Activated B cell treated with CpG ODN at 0.5 μM for 24 hours (primary cell): ENCODE data around the gene GRHL1. TPM values are rescaled to one million over a fixed set of nuclear protein-coding genes. Genes with fewer than 3 reads are reported as not detected.

Experiments
- ATAC-seq: fragments of 200-7000 bp; cut with Tn5 transposase; one replicate; pipeline ENCODE4 v1.10.0; 2021; ENCODE audit warnings: low read depth, mild to moderate bottlenecking, moderate library complexity
- CTCF ChIA-PET: fragments of 350-600 bp; sonication (Branson Sonifier 250); formaldehyde crosslinking; loops from one replicate; lab custom pipeline; 2021; ENCODE audit warnings: antibody characterized with exemption; lab: Charles Lee
- POLR2A ChIA-PET: fragments of 350-600 bp; sonication (Branson Sonifier 250); formaldehyde crosslinking; loops from one replicate; lab custom pipeline; 2021; ENCODE audit warnings: antibody characterized with exemption; lab: Charles Lee
- DNase-seq: peaks from one replicate; pipeline ENCODE4 v3.0.0; 2022
- H3K27ac Mint-ChIP-seq: one replicate; pipeline ENCODE4 v1.8.0; 2020; ENCODE audit warnings: mixed read lengths
- H3K27me3 Mint-ChIP-seq: one replicate; pipeline ENCODE4 v1.8.0; 2021; ENCODE audit warnings: mixed read lengths
- H3K36me3 Mint-ChIP-seq: one replicate; pipeline ENCODE4 v1.8.0; 2021; ENCODE audit warnings: low read depth, mixed read lengths
- H3K4me1 Mint-ChIP-seq: one replicate; pipeline ENCODE4 v1.8.0; 2021; ENCODE audit warnings: mixed read lengths
- H3K4me3 Mint-ChIP-seq: one replicate; pipeline ENCODE4 v1.8.0; 2020; ENCODE audit warnings: mild to moderate bottlenecking, mixed read lengths
- H3K9me3 Mint-ChIP-seq: one replicate; pipeline ENCODE4 v1.8.0; 2020; ENCODE audit warnings: mixed read lengths
- CTCF ChIP-seq: fragments of 200-600 bp; IDR thresholded peaks from one replicate; pipeline ENCODE4 v1.8.0; 2022; ENCODE audit warnings: antibody characterized with exemption, mild to moderate bottlenecking
- intact Hi-C: fragments of 100-400 bp; cut with micrococcal nuclease; formaldehyde crosslinking; loops from one replicate; pipeline ENCODE4 v1.15.1; 2024
- total RNA-seq: library from RNA; stranded (reverse); gene quantifications from 2 replicates; pipeline ENCODE4 v1.2.3, GENCODE V29; 2022

Gene GRHL1
- total RNA-seq, 1 donor from 2014 or later: 0.95 TPM

- Mint-ChIP-seq H3K9me3 (no peaks in the 10 kb centered on the region), H3K4me3 (no peak overlapping the region), H3K4me1 (peaks cover 41% of the 10 kb centered on the region), H3K27ac (no peak overlapping the region), H3K36me3 (no peaks in the 10 kb centered on the region), H3K27me3 (no peaks in the 10 kb centered on the region)
- TF ChIP-seq CTCF: no peak
- ChIA-PET POLR2A (interaction anchor here (0.9 kb wide), 1 partner anchor 68 kb away, joined by 3 read pairs; no protein-coding TSS in a partner anchor), CTCF (interaction anchor here (0.7 to 2.7 kb wide), 3 partner anchors 10 to 51 kb away, joined by 3 to 16 read pairs (median 3); no protein-coding TSS in a partner anchor)
- no peak for ATAC-seq
- DNase-seq: no peak
- intact Hi-C loops: no loop called here
Measured at GRCh38 chr2:10035053-10035422, 83.5 kb downstream of the GRHL1 start.

GRCh38 chr2:10035633-10036032 is 84.1 kb downstream of the GRHL1 start:
- no peak overlapping the region for H3K27ac Mint-ChIP-seq
- CTCF ChIA-PET: interaction anchor here (1.1 to 2.7 kb wide), 3 partner anchors 10 to 51 kb away, joined by 4 to 16 read pairs (median 7); no protein-coding TSS in a partner anchor
- H3K4me3 Mint-ChIP-seq: no peak overlapping the region

GRCh38 chr2:10036095-10036884 is 84.8 kb downstream of the GRHL1 start:
- POLR2A ChIA-PET: interaction anchor here (0.6 kb wide), 1 partner anchor 114 kb away, joined by 6 read pairs; no protein-coding TSS in a partner anchor
- H3K4me3 Mint-ChIP-seq: no peak overlapping the region
- no peak for DNase-seq

More at GRCh38 chr2:10035633-10036032, 84.1 kb downstream of the GRHL1 start:
- no peak for ATAC-seq
- Mint-ChIP-seq H3K36me3 (no peaks in the 10 kb centered on the region), H3K4me1 (peaks cover 35% of the 10 kb centered on the region), H3K9me3 (no peaks in the 10 kb centered on the region), H3K27me3 (no peaks in the 10 kb centered on the region)
- POLR2A ChIA-PET: interaction anchor here (0.9 kb wide), 1 partner anchor 69 kb away, joined by 3 read pairs; no protein-coding TSS in a partner anchor
- TF ChIP-seq CTCF: no peak
- intact Hi-C loops: no loop called here
- DNase-seq: no peak

GRCh38 chr2:10038123-10038522 is 86.6 kb downstream of the GRHL1 start:
- CTCF ChIA-PET: interaction anchor here (0.9 to 2.1 kb wide), 2 partner anchors 9 to 54 kb away, joined by 3 to 5 read pairs; no protein-coding TSS in a partner anchor
- POLR2A ChIA-PET: interaction anchor here (0.9 kb wide), 1 partner anchor 9 kb away, joined by 3 read pairs; no protein-coding TSS in a partner anchor
- H3K27me3 Mint-ChIP-seq: no peaks in the 10 kb centered on the region
- no peak for TF ChIP-seq CTCF
- no peak for DNase-seq
- H3K36me3 Mint-ChIP-seq: no peaks in the 10 kb centered on the region
- no peak overlapping the region for H3K27ac Mint-ChIP-seq
- peaks cover 28% of the 10 kb centered on the region for H3K4me1 Mint-ChIP-seq
- intact Hi-C loops: no loop called here
- no peak overlapping the region for H3K4me3 Mint-ChIP-seq
- no peaks in the 10 kb centered on the region for H3K9me3 Mint-ChIP-seq
- no peak for ATAC-seq

More at GRCh38 chr2:10036095-10036884, 84.8 kb downstream of the GRHL1 start:
- CTCF ChIA-PET: interaction anchor here (1.1 to 2.7 kb wide), 3 partner anchors 10 to 52 kb away, joined by 4 to 16 read pairs (median 7); no protein-coding TSS in a partner anchor
- Mint-ChIP-seq H3K27ac (no peak overlapping the region), H3K27me3 (no peaks in the 10 kb centered on the region), H3K36me3 (no peaks in the 10 kb centered on the region), H3K9me3 (no peaks in the 10 kb centered on the region), H3K4me1 (peaks cover 28% of the 10 kb centered on the region)
- intact Hi-C loops: no loop called here
- TF ChIP-seq CTCF: no peak
- peak; percentile 95 for ATAC-seq

GRCh38 chr2:10038716-10039115 is 87.2 kb downstream of the GRHL1 start:
- CTCF ChIA-PET: interaction anchor here (0.9 to 2.1 kb wide), 3 partner anchors 10 to 55 kb away, joined by 3 to 5 read pairs (median 3); no protein-coding TSS in a partner anchor
- ATAC-seq (no peak), DNase-seq (no peak)
- Mint-ChIP-seq H3K9me3 (no peaks in the 10 kb centered on the region), H3K36me3 (no peaks in the 10 kb centered on the region), H3K4me3 (no peak overlapping the region), H3K27me3 (no peaks in the 10 kb centered on the region), H3K4me1 (peaks cover 28% of the 10 kb centered on the region), H3K27ac (no peak overlapping the region)
- no peak for TF ChIP-seq CTCF
- POLR2A ChIA-PET: interaction anchor here (0.9 kb wide), 1 partner anchor 10 kb away, joined by 3 read pairs; no protein-coding TSS in a partner anchor
- intact Hi-C loops: no loop called here
